GM23338 (cell line): Measurements from ENCODE around the gene ZNF831. TPM values are rescaled to one million over a fixed set of nuclear protein-coding genes. Genes with fewer than 3 reads are reported as not detected.

ENCODE experiments used
- ATAC-seq: fragments of 200-7000 bp; cut with Tn5 transposase; 3 replicates; pipeline ENCODE4 v1.9.1; 2020
- DNase-seq: peaks from one replicate; pipeline ENCODE4 v3.0.0-alpha.2; 2015; ENCODE audit warnings: low spot score
- H2AFZ ChIP-seq: fragments of 200-600 bp; sonication (generic); 2 replicates; pipeline ENCODE4 v1.8.0; 2016; ENCODE audit warnings: antibody characterized with exemption, mild to moderate bottlenecking, moderate library complexity
- H3F3A ChIP-seq: fragments of 200-600 bp; sonication (generic); replicated peaks from 2 replicates; pipeline ENCODE4 v1.8.0; 2017; ENCODE audit warnings: antibody characterized with exemption, mixed run types, low read depth
- H3K27ac ChIP-seq: fragments of 200-600 bp; sonication (generic); 2 replicates; pipeline ENCODE4 v1.6.1; 2016; ENCODE audit warnings: low read depth
- H3K27me3 ChIP-seq: fragments of 200-600 bp; sonication (generic); 2 replicates; pipeline ENCODE4 v1.8.0; 2016; ENCODE audit warnings: mild to moderate bottlenecking, mixed run types, moderate library complexity; ENCODE audit not compliant: insufficient read depth
- H3K36me3 ChIP-seq: fragments of 200-600 bp; sonication (generic); 2 replicates; pipeline ENCODE4 v1.8.0; 2016; ENCODE audit warnings: mild to moderate bottlenecking; ENCODE audit not compliant: insufficient read depth
- H3K4me1 ChIP-seq: fragments of 200-600 bp; sonication (generic); 2 replicates; pipeline ENCODE4 v1.8.0; 2016; ENCODE audit warnings: mild to moderate bottlenecking, moderate library complexity; ENCODE audit not compliant: insufficient read depth
- H3K4me2 ChIP-seq: fragments of 200-600 bp; sonication (generic); 2 replicates; pipeline ENCODE4 v1.7.1; 2017; ENCODE audit warnings: mixed run types
- H3K4me3 ChIP-seq: fragments of 200-600 bp; sonication (generic); 2 replicates; pipeline ENCODE4 v1.6.1; 2016; ENCODE audit warnings: mixed run types
- H3K79me2 ChIP-seq: fragments of 200-600 bp; sonication (generic); replicated peaks from 2 replicates; pipeline ENCODE4 v1.8.0; 2017; ENCODE audit warnings: mild to moderate bottlenecking; ENCODE audit not compliant: insufficient read depth
- H3K9me2 ChIP-seq: fragments of 200-600 bp; sonication (generic); 2 replicates; pipeline ENCODE4 v1.8.0; 2017; ENCODE audit not compliant: insufficient read depth
- H4K20me1 ChIP-seq: fragments of 200-600 bp; sonication (generic); replicated peaks from 2 replicates; pipeline ENCODE4 v1.8.0; 2017; ENCODE audit warnings: mild to moderate bottlenecking; ENCODE audit not compliant: insufficient read depth
- H3K27ac Mint-ChIP-seq: 2 replicates; pipeline ENCODE4 v1.8.0; 2020; ENCODE audit warnings: inconsistent platforms, mild to moderate bottlenecking, moderate library complexity, mixed read lengths
- H3K27me3 Mint-ChIP-seq: 3 replicates; pipeline ENCODE4 v1.8.0; 2022; ENCODE audit warnings: low read depth, mild to moderate bottlenecking, moderate library complexity, mixed read lengths, inconsistent platforms; ENCODE audit not compliant: insufficient read depth, poor library complexity
- H3K36me3 Mint-ChIP-seq: 3 replicates; pipeline ENCODE4 v1.8.0; 2021; ENCODE audit warnings: low read depth, mild to moderate bottlenecking, inconsistent platforms, moderate library complexity, mixed read lengths
- H3K4me1 Mint-ChIP-seq: 3 replicates; pipeline ENCODE4 v1.8.0; 2020; ENCODE audit warnings: mild to moderate bottlenecking, inconsistent platforms, mixed read lengths
- H3K4me3 Mint-ChIP-seq: 3 replicates; pipeline ENCODE4 v1.8.0; 2021; ENCODE audit warnings: moderate library complexity, mild to moderate bottlenecking, inconsistent platforms, mixed read lengths
- H3K9me3 Mint-ChIP-seq: 3 replicates; pipeline ENCODE4 v1.8.0; 2020; ENCODE audit warnings: moderate library complexity, mild to moderate bottlenecking, inconsistent platforms, mixed read lengths
- CREB1 ChIP-seq: fragments of 250-450 bp; sonication (Bioruptor Pico); IDR thresholded peaks from 2 replicates; pipeline ENCODE4 v1.5.0; 2020; ENCODE audit warnings: low read depth, mild to moderate bottlenecking, moderate library complexity
- EZH2 ChIP-seq: fragments of 200-600 bp; sonication (generic); IDR thresholded peaks from one replicate; pipeline ENCODE4 v1.8.0; 2017; ENCODE audit warnings: antibody characterized with exemption, mild to moderate bottlenecking, low read depth; ENCODE audit not compliant: unreplicated experiment
- EZH2phosphoT487 ChIP-seq: fragments of 200-600 bp; sonication (generic); IDR thresholded peaks from one replicate; pipeline ENCODE4 v1.8.1; 2018; ENCODE audit warnings: antibody characterized with exemption; ENCODE audit not compliant: unreplicated experiment
- JUNB ChIP-seq: IDR thresholded peaks from one replicate; pipeline ENCODE4 v1.6.1; 2016; ENCODE audit warnings: antibody characterized with exemption; ENCODE audit not compliant: unreplicated experiment
- ZNF331 ChIP-seq: fragments of 250-450 bp; sonication (Bioruptor Pico); IDR thresholded peaks from 2 replicates; pipeline ENCODE4 v1.5.0; 2020; ENCODE audit warnings: low read depth, mild to moderate bottlenecking, moderate library complexity
- polyA plus RNA-seq: library from polyadenylated mRNA; unstranded; fragments of >200 nt; fragmentation: Nextera tagmentation; extraction: Ambion mirVana; gene quantifications from 2 replicates; pipeline ENCODE4 v1.2.1, GENCODE V29; 2016
- total RNA-seq: library from RNA; depleted of rRNA; stranded (reverse); fragments of >200 nt; shearing (Covaris generic); gene quantifications from 2 replicates; pipeline ENCODE4 v1.2.3, GENCODE V29; 2014
- TF ChIP-seq, protein P1 (sequence below): fragments of 250-450 bp; sonication (Bioruptor Pico); IDR thresholded peaks from 2 replicates; pipeline ENCODE4 v1.5.0; 2020; ENCODE audit warnings: mild to moderate bottlenecking, moderate library complexity
- TF ChIP-seq, protein P2 (sequence below), 2 experiments: fragments of 200-600 bp in 1 of 2; sonication (generic) in 1 of 2; conservative IDR thresholded peaks; 2 replicates each; pipeline versions ENCODE4 v1.5.1 to v1.6.1; 2016 to 2017; ENCODE audit warnings: antibody characterized with exemption in 2 of 2, low read depth in 2 of 2, mild to moderate bottlenecking in 2 of 2, moderate library complexity in 1 of 2
- TF ChIP-seq, protein P3 (sequence below): IDR thresholded peaks from 2 replicates; pipeline ENCODE4 v1.6.1; 2016; ENCODE audit warnings: antibody characterized with exemption

The ZNF831 gene
- total and polyA plus RNA-seq, 2 experiments from 2014 or later = not detected

DNA sequence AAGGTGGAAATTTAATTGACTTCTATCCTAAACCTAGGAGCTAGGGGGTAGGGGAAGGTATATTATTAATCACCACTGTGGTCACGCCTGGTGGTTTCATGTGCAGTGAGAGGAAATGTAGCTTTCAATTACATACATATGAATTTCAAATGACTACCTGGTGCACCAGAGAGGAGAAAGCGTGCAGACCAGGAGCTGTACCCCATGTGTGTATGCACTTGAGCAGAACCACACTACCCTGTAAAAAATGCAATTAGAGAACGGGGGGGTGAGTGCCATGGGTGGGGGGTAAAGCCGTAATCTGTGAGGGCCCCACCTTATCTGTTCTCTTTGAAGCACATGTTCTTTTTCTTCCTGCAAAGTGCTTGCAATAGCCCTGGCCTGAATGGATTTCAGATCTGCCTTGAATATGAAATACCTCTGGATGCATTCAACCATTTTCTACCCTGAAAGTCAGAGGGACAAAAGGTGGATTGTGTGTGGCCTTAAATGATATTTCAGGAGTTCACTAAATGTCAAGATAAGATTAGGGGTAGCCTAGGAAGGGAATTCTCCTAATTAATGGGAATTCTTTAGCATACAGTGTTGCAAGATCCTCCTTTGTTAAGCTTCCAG lies 105.9 kb downstream of the ZNF831 start (continued):
- TF ChIP-seq, protein P1, sequence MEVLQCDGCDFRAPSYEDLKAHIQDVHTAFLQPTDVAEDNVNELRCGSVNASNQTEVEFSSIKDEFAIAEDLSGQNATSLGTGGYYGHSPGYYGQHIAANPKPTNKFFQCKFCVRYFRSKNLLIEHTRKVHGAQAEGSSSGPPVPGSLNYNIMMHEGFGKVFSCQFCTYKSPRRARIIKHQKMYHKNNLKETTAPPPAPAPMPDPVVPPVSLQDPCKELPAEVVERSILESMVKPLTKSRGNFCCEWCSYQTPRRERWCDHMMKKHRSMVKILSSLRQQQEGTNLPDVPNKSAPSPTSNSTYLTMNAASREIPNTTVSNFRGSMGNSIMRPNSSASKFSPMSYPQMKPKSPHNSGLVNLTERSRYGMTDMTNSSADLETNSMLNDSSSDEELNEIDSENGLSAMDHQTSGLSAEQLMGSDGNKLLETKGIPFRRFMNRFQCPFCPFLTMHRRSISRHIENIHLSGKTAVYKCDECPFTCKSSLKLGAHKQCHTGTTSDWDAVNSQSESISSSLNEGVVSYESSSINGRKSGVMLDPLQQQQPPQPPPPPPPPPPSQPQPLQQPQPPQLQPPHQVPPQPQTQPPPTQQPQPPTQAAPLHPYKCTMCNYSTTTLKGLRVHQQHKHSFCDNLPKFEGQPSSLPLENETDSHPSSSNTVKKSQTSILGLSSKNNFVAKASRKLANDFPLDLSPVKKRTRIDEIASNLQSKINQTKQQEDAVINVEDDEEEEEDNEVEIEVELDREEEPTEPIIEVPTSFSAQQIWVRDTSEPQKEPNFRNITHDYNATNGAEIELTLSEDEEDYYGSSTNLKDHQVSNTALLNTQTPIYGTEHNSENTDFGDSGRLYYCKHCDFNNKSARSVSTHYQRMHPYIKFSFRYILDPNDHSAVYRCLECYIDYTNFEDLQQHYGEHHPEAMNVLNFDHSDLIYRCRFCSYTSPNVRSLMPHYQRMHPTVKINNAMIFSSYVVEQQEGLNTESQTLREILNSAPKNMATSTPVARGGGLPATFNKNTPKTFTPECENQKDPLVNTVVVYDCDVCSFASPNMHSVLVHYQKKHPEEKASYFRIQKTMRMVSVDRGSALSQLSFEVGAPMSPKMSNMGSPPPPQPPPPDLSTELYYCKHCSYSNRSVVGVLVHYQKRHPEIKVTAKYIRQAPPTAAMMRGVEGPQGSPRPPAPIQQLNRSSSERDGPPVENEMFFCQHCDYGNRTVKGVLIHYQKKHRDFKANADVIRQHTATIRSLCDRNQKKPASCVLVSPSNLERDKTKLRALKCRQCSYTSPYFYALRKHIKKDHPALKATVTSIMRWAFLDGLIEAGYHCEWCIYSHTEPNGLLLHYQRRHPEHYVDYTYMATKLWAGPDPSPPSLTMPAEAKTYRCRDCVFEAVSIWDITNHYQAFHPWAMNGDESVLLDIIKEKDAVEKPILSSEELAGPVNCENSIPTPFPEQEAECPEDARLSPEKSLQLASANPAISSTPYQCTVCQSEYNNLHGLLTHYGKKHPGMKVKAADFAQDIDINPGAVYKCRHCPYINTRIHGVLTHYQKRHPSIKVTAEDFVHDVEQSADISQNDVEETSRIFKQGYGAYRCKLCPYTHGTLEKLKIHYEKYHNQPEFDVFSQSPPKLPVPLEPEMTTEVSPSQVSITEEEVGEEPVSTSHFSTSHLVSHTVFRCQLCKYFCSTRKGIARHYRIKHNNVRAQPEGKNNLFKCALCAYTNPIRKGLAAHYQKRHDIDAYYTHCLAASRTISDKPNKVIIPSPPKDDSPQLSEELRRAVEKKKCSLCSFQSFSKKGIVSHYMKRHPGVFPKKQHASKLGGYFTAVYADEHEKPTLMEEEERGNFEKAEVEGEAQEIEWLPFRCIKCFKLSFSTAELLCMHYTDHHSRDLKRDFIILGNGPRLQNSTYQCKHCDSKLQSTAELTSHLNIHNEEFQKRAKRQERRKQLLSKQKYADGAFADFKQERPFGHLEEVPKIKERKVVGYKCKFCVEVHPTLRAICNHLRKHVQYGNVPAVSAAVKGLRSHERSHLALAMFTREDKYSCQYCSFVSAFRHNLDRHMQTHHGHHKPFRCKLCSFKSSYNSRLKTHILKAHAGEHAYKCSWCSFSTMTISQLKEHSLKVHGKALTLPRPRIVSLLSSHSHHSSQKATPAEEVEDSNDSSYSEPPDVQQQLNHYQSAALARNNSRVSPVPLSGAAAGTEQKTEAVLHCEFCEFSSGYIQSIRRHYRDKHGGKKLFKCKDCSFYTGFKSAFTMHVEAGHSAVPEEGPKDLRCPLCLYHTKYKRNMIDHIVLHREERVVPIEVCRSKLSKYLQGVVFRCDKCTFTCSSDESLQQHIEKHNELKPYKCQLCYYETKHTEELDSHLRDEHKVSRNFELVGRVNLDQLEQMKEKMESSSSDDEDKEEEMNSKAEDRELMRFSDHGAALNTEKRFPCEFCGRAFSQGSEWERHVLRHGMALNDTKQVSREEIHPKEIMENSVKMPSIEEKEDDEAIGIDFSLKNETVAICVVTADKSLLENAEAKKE (CRISPR knock-in tag) = no peak
- no peak for TF ChIP-seq EZH2phosphoT487

DNA sequence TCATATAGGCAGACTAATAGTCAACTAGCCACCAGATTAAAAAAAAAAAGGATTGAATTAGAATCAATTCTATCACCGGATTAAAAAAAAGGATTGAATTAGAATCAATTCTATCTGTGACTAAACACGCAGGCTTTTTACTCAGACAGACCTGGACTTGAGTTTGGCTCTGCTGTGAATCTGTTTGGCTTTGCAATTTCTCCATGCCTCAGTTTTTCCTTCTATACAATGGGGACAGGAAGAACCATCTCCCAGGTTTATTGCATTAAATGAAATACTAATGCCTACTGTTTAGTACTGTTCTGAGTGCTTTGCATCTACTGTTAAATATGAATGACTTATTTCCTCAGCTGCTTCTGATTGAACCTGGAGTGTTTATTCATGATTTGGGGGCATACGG lies 106.8 kb downstream of the ZNF831 start:
- no peak overlapping the region for H2AFZ ChIP-seq
- H3K4me2 ChIP-seq = no peak overlapping the region
- H3K36me3 ChIP-seq = no peaks in the 10 kb centered on the region
- Mint-ChIP-seq H3K9me3 (no peaks in the 10 kb centered on the region), H3K36me3 (no peaks in the 10 kb centered on the region), H3K4me1 (peaks cover 23% of the 10 kb centered on the region), H3K27me3 (peaks cover 8% of the 10 kb centered on the region), H3K27ac (no peak overlapping the region), H3K4me3 (no peak overlapping the region)
- ATAC-seq = no peak
- no peaks in the 10 kb centered on the region for H4K20me1 ChIP-seq
- peaks cover 19% of the 10 kb centered on the region for H3K4me1 ChIP-seq
- H3F3A ChIP-seq = no peaks in the 10 kb centered on the region
- H3K9me2 ChIP-seq = no peaks in the 10 kb centered on the region
- no peak for DNase-seq
- no peak overlapping the region for H3K4me3 ChIP-seq
- H3K27ac ChIP-seq = no peak overlapping the region
- no peaks in the 10 kb centered on the region for H3K79me2 ChIP-seq
- no peaks in the 10 kb centered on the region for H3K27me3 ChIP-seq
- TF ChIP-seq EZH2 (no peak), CREB1 (CRISPR knock-in tag) (no peak), JUNB (no peak), ZNF331 (CRISPR knock-in tag) (no peak)
- TF ChIP-seq, protein P2, sequence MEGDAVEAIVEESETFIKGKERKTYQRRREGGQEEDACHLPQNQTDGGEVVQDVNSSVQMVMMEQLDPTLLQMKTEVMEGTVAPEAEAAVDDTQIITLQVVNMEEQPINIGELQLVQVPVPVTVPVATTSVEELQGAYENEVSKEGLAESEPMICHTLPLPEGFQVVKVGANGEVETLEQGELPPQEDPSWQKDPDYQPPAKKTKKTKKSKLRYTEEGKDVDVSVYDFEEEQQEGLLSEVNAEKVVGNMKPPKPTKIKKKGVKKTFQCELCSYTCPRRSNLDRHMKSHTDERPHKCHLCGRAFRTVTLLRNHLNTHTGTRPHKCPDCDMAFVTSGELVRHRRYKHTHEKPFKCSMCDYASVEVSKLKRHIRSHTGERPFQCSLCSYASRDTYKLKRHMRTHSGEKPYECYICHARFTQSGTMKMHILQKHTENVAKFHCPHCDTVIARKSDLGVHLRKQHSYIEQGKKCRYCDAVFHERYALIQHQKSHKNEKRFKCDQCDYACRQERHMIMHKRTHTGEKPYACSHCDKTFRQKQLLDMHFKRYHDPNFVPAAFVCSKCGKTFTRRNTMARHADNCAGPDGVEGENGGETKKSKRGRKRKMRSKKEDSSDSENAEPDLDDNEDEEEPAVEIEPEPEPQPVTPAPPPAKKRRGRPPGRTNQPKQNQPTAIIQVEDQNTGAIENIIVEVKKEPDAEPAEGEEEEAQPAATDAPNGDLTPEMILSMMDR (conservative IDR thresholded peaks at IDR 0.05; ENCODE audit: low read depth in 2 of 2) = no peak
- TF ChIP-seq, protein P3, sequence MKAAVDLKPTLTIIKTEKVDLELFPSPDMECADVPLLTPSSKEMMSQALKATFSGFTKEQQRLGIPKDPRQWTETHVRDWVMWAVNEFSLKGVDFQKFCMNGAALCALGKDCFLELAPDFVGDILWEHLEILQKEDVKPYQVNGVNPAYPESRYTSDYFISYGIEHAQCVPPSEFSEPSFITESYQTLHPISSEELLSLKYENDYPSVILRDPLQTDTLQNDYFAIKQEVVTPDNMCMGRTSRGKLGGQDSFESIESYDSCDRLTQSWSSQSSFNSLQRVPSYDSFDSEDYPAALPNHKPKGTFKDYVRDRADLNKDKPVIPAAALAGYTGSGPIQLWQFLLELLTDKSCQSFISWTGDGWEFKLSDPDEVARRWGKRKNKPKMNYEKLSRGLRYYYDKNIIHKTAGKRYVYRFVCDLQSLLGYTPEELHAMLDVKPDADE = no peak
